Fibroblast of peridontal ligament (primary cell): ENCODE measurements around the gene LAMB4.

Experiments used
- DNase-seq: peaks from one replicate; pipeline ENCODE4 v3.0.0-alpha.2; 2010; ENCODE audit errors: extremely low read depth

LAMB4 gene

DNA sequence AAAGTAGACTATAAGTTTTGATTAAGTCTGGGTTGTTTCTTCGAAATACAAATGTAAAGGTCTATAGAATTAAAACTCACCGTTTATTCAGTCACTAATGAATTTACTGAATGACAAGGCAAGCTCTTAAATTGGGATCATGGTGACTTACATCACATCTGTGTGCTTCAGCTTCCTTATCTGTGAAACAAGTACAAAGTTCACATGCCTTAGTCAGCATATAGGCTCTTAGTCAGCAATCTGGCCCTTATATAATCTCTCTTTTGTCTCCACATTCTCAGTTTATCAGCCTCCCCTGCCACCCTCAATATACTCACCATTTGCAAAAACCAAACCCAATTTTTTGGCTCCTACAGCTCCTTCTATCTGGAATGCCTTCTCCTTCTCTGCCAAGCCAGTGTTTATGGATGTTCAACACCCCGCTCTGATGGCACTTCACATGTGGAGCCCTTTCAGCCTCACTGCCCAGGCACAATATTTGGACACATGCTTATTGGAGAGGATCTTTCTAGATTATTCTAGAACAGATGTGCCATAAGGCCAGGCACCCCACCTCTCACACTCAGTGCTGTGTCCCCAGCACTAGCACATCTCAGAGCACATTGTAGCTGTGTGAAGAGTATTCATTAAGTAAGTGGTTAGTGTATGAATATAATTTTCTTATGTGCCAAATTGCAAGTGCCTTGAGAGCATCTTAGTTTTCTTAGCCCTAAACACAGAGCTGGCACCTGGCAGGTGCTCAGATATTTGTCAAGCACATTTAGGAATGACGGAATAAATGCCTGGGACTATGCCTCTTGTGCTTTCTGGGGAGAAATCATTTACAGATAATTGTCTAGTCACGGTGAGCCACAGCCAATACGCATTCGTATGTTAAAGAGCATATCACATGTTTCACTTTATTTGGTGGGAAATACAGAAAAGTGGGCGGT lies 117.4 kb downstream of the LAMB4 start:
- peak; percentile 41 for DNase-seq

DNA sequence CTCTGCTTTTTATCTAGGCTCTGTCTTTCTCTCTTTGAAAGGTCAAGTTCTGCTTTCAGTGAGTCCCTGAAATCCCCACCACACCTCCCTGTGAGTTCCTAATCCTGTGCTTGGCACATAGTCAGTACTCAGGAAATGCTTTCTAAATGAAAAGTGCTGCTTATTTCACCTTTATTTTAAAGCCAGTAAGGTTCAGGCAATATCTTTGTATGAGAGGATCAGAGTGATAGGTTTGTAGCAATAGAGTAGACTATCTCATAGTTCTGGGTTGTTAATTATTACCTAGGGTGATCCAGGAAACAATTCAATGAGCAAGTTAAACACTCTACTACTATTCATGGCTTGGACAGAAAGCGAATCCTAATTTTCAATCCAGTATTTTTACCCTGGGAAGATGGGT lies 119.8 kb downstream of the LAMB4 start:
- DNase-seq, result no peak

DNA sequence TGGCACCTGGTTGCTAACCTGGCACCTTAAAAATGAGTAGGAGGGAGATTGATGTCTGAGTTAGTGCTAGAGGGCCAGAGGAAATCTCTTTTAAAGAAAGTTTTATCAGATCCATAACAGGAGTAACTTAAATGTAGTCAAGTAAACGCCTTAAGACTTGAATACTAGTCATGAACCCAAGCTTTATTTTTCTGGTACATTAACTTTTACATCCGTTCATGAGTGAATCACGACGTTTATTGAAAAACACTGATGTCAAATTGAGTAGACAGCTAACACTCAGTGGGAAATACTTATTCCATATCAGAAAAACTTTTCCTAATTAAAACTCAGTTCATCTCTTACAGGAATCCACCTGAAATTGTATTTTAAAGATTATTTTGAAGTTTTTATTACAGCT lies 120.3 kb downstream of the LAMB4 start:
- no peak for DNase-seq

DNA sequence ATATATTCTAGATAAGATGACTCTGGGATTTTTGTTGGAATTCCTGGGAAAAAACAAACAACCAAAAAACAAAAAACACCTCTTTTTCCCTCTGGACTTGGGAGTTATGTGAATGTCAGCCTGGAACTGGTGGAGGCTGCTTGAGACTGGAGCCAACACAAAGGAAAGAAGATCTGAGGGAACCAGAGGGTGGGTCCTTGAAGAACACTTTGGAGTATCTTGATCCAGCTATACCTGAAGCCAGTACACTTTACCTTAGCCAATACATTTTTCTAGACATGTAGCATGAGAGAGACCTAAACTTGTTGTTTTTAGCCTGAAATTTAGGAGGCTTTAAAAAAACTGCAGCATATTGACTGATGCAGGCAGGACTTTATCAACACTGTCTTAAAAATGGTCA lies 121.3 kb downstream of the LAMB4 start:
- no peak for DNase-seq

DNA sequence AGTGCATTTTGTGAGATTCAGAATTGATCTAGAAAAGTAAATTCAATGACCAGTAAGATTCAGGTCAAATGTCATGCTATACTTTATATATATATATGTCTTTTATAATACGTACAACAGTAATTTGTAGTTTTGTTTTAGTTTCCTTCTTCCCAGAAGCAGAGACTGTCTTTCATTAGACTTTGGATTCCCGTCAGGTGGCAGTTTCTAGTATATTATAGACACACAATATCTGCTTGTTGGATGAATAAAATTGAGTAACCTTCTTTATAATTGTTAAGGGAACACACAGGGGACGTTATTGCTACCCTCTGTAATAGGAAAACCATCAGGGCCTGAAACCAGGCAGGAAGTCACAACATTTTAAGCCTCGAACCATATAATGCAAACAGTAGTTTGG lies 121.9 kb downstream of the LAMB4 start:
- DNase-seq, result no peak

DNA sequence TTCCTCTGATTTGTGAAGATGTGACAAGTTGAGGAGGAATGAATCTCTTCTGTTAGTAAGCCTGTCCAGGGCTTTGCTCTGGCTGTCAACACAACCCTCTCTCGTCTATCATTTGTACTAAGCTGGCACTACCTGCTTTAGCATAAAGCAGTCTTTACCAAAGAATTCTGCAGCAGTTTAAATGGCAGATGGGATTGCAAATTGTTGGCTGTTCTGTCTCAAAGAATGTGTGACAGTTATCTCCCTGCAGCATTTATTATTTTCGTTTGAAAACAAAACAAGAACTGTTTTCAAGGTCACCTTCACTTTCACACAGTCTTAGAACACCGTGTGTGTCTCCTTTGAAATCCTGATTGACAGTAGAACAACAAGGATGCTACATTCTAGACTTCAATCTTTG lies 122.4 kb downstream of the LAMB4 start:
- no peak for DNase-seq

DNA sequence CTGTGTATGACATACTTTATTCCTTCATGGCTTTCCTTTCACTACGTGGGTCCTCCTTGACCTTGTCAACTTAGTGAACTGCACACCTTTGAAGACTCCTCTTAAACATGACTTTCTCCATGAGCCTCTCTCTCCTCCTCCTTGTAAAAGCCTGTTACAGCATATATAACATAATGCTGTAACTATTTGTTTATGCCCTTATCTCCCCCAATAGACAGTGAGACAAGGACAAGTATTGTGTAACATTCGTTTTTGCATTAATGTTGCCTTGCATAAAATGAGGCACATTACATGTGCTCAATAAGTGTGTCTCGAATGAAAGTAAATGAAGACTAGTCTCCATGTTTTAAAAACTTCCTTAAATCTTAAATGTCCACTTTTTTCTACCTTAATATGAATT lies 122.9 kb downstream of the LAMB4 start:
- DNase-seq, result no peak

DNA sequence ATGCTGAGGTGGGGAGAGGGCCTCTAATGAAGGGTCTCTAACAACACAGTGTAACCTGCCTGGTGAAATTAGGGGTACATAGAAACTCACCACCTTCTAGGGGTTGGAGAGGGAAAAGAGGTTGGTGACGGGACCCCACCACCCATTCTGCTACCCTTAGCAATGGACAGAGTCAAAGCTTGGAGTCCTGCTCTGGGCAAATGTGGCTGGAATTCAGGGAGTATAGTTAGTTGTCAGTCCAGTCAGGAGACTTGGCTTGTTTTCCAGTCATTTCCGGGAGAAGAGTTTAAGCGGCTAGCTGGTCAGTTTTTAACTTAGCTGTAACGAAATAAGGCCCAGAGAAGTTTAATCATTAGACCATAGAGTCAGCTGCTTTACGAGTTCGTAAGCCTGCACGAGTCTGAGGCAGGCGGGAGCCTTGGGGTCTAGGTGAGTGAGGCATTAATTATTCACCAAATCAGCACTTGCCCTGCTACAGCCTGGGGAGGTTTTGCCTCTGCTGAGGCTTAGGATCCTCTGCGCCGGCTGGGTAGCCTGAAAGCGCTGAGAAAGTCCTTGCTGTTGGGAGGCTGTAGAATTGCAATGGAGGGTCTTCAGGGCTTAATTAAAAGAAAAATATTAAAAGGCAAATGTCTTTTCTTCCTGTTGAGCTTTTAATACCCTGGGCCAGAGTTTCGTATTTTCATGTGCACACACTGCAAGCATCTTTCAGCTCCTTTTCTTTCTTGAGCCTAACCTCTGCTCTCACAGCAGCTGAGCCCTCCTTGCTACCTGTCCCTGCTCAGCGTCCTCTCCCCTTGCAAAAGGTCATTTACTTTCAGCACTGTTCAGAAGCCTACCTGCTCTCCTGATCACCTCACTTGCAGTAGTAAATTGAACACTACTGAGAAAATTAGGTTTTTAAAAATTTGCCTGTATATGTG lies 125.7 kb downstream of the LAMB4 start:
- no peak for DNase-seq

DNA sequence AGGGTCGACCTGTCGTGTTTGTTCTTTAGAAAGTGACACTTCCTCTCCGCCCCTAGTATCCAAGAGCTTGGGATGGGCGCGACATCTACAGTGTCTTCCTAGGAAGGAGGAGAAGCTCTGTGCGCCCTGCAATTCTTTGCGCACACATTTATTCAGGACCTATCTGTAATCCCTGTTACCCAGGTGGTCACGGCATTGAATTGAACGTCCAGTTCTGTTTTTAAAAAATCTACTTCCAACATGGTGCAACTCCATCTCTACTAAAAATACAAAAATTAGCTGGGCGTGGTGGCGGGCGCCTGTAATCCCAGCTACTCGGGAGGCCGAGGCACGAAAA lies 126.6 kb downstream of the LAMB4 start:
- no peak for DNase-seq

DNA sequence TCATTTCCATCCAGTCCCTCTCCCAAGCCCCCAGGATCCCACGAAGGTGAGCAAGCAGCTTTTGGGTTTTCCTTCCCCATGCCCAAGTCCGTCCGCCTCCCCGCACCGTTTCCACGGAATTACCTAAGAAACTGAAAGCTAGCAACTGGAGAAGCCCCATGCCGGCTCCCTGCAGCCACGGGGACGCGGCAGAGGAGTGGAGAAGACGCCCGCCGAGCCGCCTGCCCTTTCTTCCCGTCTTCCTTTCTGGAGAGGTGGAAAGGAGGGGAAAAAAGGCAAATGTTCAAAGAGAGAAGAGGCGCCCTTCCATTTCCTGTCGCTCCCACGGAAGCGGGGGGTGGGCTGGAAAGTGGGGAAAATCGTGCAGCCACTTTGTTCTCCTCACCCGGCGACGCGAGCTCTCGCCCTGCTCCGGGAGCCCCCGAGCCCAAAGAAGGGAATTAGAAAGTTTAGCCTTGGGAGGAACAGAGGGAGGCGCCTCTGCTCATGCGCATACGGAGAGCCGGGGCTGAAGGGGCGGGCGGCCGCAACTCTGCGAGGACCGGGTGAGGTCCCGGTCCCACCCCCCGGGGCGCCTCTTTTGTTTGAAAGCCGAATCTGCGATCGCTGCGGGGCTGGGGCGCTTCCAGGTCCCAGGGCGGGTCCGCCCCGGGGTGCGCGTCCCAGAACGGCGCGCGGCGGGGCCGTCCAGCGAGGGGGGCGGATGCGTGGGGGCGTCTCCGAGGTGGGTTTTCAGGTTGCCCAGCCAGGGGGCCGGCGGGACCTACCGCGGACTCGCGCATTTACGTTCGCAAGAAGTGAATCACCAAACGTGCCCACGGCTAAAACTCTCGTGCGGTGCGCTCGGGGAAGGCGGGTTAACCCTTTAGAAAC lies 127.2 kb downstream of the LAMB4 start, which contains the start of gene LAMB1:
Gene LAMB1 (minus strand): TSS at position 436 of the 873 bp plus-strand sequence. CDS start 276 bp downstream, at position 160.
- DNase-seq, result peak; percentile 63

DNA sequence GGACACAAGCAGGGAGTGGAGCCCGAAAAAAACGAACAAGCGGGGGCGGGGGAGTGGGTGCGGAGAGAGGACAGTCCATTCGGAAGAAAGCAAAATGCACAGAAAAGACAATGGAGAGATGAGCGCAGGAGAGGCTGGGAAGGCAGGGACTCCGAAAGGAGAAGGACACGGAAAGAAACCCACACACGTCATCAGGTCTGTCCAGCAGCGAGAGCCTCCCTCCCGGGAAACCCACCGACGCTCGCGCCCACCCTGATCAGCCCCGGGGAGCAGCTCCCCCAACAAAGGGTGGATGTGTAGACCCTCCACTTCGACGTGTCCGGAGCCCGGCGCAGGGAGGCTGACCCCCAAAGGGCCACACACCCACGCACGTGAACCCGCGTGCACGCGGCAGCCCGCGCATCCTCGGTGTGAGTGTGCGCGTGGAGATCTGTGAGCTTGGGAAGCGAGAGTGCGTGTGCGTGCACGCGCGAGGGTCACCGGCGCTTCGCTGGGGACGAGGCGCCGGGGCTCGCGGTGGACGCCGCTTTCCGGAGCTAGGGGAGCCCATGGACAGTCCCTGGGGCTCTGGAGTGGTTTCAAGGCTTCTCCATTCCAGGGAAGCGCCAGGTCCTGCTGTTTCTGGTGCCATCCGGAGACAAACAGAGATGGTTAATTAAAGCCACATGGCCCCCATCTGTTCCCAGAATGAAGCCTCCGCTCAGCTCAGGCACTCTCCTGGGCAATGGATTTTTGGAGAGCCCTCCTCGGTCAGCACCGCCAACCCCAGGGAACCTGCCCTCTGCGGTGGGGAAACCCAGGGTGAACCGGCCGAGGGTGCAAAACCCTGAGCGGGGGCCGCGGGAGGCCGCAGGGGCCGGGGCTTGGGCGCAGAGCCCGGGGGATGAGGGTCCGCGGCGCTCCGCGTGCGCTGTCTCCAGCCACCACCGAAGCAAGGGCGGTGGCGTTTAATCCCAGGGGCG lies 128.1 kb downstream of the LAMB4 start:
- DNase-seq, result peak; percentile 60

DNA sequence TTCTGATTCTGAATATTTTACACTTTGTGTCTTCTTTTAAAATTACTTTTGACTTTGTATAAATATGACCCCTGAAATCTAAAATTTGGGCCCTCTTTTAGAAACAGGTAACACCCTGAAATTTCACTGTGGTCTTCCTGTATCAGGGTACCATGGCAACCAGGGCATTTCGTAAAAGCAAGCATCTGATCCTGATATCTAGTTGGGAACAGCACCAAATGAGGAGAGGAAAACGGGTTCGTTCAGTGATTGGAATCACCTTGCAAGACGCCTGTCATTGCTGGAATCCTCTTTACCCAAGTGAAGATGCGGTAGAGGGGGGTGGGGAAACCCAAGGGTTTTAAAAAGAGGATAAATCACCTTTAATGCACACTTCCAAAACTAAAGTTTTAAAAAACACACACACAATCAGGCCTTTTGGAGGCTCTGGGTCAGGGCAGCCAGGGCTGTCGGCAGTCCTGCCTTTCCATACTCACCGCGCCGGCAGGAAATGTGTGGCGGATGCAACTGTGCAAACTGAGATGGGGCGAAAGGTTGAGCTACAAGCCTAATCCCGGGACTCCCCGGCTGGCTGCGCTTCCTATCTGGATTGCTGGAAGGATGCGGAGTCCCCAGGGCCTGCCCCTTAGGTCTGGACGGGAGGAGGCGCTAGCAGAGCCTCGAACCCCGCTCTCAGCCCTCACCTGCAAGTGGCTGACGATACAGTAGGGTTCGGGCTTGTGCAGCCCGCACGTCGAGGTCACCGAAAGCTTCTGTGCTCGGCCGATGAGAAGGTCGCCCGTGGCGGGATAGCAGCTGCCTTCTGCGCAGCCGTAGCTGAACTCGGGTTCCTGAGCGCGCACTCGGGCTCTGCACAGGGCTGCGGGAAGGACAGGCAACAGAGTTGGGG lies 129.0 kb downstream of the LAMB4 start:
- no peak for DNase-seq

DNA sequence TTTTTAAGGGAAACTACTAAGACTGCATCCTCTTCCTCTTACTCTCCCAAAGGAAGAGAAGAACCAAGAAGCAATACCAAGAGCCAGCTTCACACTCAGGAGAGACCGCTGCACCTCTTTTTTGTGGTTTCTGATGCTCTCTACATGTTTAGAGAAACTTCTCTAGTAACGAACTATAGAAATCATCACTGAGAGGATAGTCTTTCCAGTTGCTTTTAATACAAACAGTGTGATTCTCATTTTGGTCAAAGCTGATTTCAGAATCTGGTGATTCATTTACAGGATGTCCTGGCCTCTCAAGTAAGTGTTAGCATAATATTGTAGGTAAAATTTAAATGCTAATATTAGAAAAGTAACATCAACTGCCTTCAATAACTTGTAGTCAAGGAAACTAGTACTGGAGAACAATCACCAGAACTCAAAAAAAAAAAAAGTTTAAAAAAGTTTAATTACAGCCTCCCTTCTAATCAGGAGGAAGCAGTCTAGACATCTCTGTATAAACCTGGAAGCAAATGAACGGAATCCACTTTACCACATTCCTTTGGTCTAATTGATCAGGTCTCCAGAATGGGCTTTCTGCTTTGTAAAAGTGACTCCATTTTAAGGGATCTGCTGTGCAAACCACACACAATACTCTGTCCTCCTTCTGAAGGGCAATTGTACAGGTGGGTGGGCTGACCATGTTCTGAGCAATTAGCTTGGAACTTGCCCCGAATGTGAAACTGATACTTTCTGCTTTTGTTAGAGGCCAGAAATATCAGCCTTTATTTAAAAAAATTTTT lies 130.2 kb downstream of the LAMB4 start:
- peak; percentile 48 for DNase-seq

DNA sequence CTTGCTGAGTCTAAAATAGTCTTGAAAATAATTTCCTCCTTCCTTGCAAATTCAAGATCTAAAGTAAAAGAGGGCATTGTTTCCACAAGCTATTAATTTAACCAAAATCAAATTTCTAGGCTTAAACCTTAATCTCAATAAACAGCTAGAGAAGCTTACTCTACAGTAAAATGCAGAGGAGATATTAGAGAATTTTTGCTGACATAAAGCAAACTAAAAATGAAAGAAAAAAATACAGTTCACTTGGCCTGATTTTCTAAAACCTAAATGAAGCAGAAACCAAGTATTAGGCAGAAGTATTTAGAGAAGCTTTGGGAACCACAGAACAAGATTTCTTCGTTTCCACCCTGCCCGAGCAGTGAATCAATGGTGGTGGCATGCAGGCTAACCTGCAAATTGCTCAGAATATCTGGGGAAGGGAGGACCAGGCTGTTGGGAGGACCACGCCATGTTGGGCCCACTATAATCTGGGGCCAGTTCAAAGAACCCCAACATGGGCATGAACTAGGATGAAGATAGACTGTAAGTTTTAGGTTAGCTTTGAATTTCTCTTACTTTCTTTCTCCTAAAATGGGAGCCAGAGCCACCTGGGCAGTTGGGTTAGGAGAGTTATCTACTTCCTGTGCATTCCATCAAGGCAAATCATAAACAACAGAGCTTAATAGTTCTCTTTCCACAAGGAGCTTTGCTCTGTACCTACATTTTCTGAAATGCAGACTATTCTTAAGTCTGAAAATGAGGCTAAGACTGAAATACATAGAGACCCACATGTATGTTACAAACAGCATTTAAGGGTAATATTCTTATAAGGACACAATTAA lies 131.3 kb downstream of the LAMB4 start:
- no peak for DNase-seq

DNA sequence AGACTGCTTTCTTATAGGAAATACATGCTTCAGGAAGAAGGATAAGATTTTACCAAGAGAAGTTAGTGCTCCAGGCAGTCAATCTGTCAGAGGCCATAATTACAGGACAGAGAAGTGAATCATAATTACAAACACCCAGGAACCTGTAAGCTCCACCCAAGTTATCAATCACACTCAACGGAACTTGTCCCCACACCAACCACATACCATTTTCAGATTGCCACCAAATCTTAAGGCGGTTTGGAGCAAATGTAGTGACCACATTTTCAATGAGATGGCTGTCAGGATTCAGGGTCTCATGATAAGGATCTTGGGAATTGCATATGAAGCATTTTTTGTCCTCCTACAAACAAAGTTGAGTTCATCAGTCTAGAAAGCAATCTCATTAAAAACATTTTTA lies 132.0 kb downstream of the LAMB4 start:
- no peak for DNase-seq

DNA sequence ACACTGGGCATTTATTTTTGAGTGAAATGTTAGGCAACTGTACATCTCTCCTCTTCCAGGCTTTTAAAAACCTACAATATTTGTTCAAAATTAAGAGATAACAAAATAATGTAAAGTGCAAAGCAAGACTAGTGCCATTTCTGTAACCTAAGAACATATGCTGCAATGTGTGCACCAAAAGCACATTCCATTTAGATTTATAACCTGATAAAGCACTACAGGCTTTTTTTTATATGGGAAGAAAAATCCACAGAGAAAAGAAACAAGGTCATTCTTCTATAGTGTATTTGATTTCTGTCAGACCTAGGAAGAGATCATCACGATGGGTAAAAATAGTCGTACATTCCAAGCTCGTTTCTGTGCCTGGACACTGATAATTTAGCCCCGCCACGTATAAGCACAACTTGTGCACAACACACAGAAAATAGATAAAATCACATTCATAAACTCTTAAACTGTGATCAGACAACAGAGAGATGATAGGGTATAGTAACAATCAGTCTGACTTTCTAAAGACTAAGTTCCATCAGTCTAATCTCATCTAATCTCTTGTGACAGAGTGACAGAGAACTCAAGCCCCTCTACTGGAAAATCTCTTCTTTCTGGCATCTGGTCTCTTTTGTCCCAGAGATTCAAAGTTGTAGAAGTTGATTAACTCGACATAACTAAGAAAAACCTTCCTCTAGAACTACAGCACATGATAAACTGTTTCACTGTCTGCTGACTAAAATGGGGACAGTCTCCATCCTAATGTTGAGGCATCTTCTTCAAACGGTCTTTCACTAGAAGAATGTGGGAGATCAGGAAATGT lies 133.9 kb downstream of the LAMB4 start:
- DNase-seq, result peak; percentile 63
